K562 (cell line): ENCODE results near the gene CEACAM7. TPM values are rescaled to one million over a fixed set of nuclear protein-coding genes. Genes with fewer than 3 reads are reported as not detected.
"Not testable (repeated sequence)": the region's sequence is repeated elsewhere in the genome, so short reads cannot be mapped to it uniquely, and the experiment has no call there.

Source experiments
- ATAC-seq: fragments of 200-7000 bp; cut with Tn5 transposase; 3 replicates; pipeline ENCODE4 v1.9.1; 2020; ENCODE audit warnings: moderate library complexity
- BruUV-seq: library from RNA; stranded (reverse); fragments of 400-500 nt; replicated peaks from 2 replicates; lab custom pipeline; 2021; lab: Mats Ljungman, UMichigan
- CTCF ChIA-PET: fragments of 300-600 bp; formaldehyde crosslinking; extraction: SDS; loops from one replicate; lab custom pipeline; 2021; ENCODE audit warnings: low intra/inter-chr PET ratio; lab: Yijun Ruan, JAX
- POLR2A ChIA-PET: fragments of 300-600, 350-650 bp; sonication (Branson Sonifier 250); formaldehyde crosslinking; extraction: SDS; loops from one replicate; lab custom pipeline; 2021; ENCODE audit warnings: antibody characterized with exemption, inconsistent platforms; lab: Yijun Ruan, JAX
- DNase-seq, 4 experiments: peaks; one replicate each; pipeline versions ENCODE4 v3.0.0 to v3.0.0-alpha.2; 2011 to 2018; ENCODE audit warnings: low spot score in 3 of 4, mixed read lengths in 3 of 4; ENCODE audit errors: extremely low read depth in 1 of 4
- FAIRE-seq: peaks from 2 replicates; lab custom pipeline; 2011; peaks lifted over from hg19 to GRCh38; lab: Jason Lieb, UNC
- H2AFZ ChIP-seq: 2 replicates; pipeline ENCODE4 v1.6.0; 2011; ENCODE audit warnings: low read depth, low read length, control low read depth, inconsistent platforms
- H3K27ac ChIP-seq: fragments of 200-600 bp; 3 replicates; pipeline ENCODE4 v1.8.0; 2011; ENCODE audit warnings: low read depth, mild to moderate bottlenecking, control low read depth, inconsistent platforms, low read length, moderate library complexity, mixed read lengths; ENCODE audit errors: extremely low read depth
- H3K27me3 ChIP-seq, 2 experiments: fragments of 300-600 bp in 1 of 2; 2 replicates in 1 of 2; 3 replicates in 1 of 2; pipeline versions ENCODE4 v1.6.0 to v1.8.0; 2011; ENCODE audit warnings: inconsistent platforms in 2 of 2, low read length in 2 of 2, mild to moderate bottlenecking in 1 of 2, mixed read lengths in 1 of 2, moderate library complexity in 1 of 2; ENCODE audit not compliant: control insufficient read depth in 2 of 2, insufficient read depth in 2 of 2
- H3K36me3 ChIP-seq: fragments of 300-600 bp; 3 replicates; pipeline ENCODE4 v1.8.0; 2011; ENCODE audit warnings: mild to moderate bottlenecking, low read length, inconsistent platforms; ENCODE audit not compliant: control insufficient read depth, insufficient read depth
- H3K4me1 ChIP-seq, 2 experiments: fragments of 200-600 bp in 1 of 2; replicated peaks in 1 of 2; 2 replicates in 1 of 2; 3 replicates in 1 of 2; pipeline versions ENCODE4 v1.5.1 to v1.8.0; 2011; ENCODE audit warnings: inconsistent platforms in 2 of 2, low read length in 2 of 2, mild to moderate bottlenecking in 1 of 2, mixed read lengths in 1 of 2, moderate library complexity in 1 of 2; ENCODE audit not compliant: control insufficient read depth in 2 of 2, insufficient read depth in 2 of 2
- H3K4me2 ChIP-seq: 2 replicates; pipeline ENCODE4 v1.6.1; 2011; ENCODE audit warnings: low read length, control low read depth, inconsistent platforms, mixed read lengths; ENCODE audit not compliant: insufficient read depth
- H3K4me3 ChIP-seq: fragments of 200-600 bp; sonication (generic), shearing (Covaris generic); 2 replicates; pipeline ENCODE4 v1.5.1; 2016; ENCODE audit warnings: control low read depth, inconsistent platforms
- H3K79me2 ChIP-seq: fragments of 200-600 bp; 3 replicates; pipeline ENCODE4 v1.8.0; 2011; ENCODE audit warnings: low read length, inconsistent platforms; ENCODE audit not compliant: control insufficient read depth, insufficient read depth
- H3K9ac ChIP-seq, 2 experiments: 2 replicates each; pipeline versions ENCODE4 v1.6.0 to v1.6.1; 2011; ENCODE audit warnings: low read depth in 2 of 2, low read length in 2 of 2, control low read depth in 1 of 2, inconsistent platforms in 1 of 2, mild to moderate bottlenecking in 1 of 2, mixed read lengths in 1 of 2; ENCODE audit not compliant: insufficient read depth in 1 of 2
- H3K9me1 ChIP-seq: one replicate; pipeline ENCODE4 v1.6.0; 2011; ENCODE audit warnings: inconsistent platforms, mild to moderate bottlenecking, low read length, moderate library complexity; ENCODE audit not compliant: control insufficient read depth, insufficient read depth
- H3K9me3 ChIP-seq: replicated peaks from 2 replicates; pipeline ENCODE4 v1.5.1; 2011; ENCODE audit warnings: low read depth, low read length, inconsistent platforms; ENCODE audit not compliant: control insufficient read depth, insufficient read depth
- H4K20me1 ChIP-seq: replicated peaks from 2 replicates; pipeline ENCODE4 v1.6.1; 2011; ENCODE audit warnings: low read length, inconsistent platforms, mixed read lengths; ENCODE audit not compliant: control insufficient read depth, insufficient read depth
- ZNF76 ChIP-seq: fragments of 250-450 bp; sonication (Bioruptor Pico); IDR thresholded peaks from 2 replicates; pipeline ENCODE4 v1.4.0; 2020; ENCODE audit warnings: mild to moderate bottlenecking, moderate library complexity, borderline replicate concordance
- WGBS: fragments of 100-300 bp; shearing (Covaris generic); methylation state at CpG from one replicate; pipeline ENCODE4 v1.1.6; 2016; ENCODE audit warnings: low coverage, mixed read lengths; ENCODE audit not compliant: insufficient coverage; ENCODE audit errors: missing lambda C conversion rate; 5-methylcytosine and 5-hydroxymethylcytosine counted together
- in situ Hi-C: fragments of 300-500 bp; cut with MboI; formaldehyde crosslinking; loops from 4 replicates; pipeline ENCODE4 v1.15.0; 2018; ENCODE audit warnings: inconsistent platforms, mixed read lengths
- intact Hi-C: fragments of 100-400 bp; cut with micrococcal nuclease; formaldehyde crosslinking; loops from 2 replicates; pipeline ENCODE4 v1.14.2; 2022
- polyA plus RNA-seq, 8 experiments: library from polyadenylated mRNA; depleted of rRNA in 4 of 8; stranded (reverse) in 5 of 8; unstranded in 3 of 8; fragments of >200 nt; fragmentation: Nextera tagmentation in 2 of 8; fragmentation: Illumina TruSeq in 1 of 8; extraction: Ambion mirVana in 2 of 8; extraction: Trizol in 1 of 8; gene quantifications; 2 replicates each; pipeline versions ENCODE4 v1.2.1 to v1.2.3, GENCODE V29; 2011 to 2014; ENCODE audit warnings: inconsistent platforms in 1 of 8, missing spikeins in 1 of 8
- total RNA-seq, 7 experiments: library from RNA; depleted of rRNA in 6 of 7; stranded (reverse); fragments of >200 nt in 6 of 7; fragmentation: Illumina TruSeq in 2 of 7; extraction: Trizol in 2 of 7; gene quantifications; 2 replicates each; pipeline versions ENCODE4 v1.2.1 to v1.2.3, GENCODE V29; 2011 to 2021; ENCODE audit warnings: low replicate concordance in 1 of 7

Gene CEACAM7
- total and polyA plus RNA-seq, 9 of the 15 experiments (the other 6 are each of a cell fraction or from before 2014, with no cell fraction given) = not detected

GRCh38 chr19:41657157-41657556 lies 30.9 kb downstream of the CEACAM7 start:
- no peak for TF ChIP-seq ZNF76 (CRISPR knock-in tag)
- H3K9me3 ChIP-seq = no peaks in the 10 kb centered on the region
- ATAC-seq = no peak
- H3K4me2 ChIP-seq = no peak overlapping the region
- ChIA-PET POLR2A (no interaction called here), CTCF (no interaction called here)
- H4K20me1 ChIP-seq = no peaks in the 10 kb centered on the region
- H3K4me3 ChIP-seq = no peak overlapping the region
- H3K79me2 ChIP-seq = no peaks in the 10 kb centered on the region
- no peaks in the 10 kb centered on the region for H3K4me1 ChIP-seq
- H2AFZ ChIP-seq = no peak overlapping the region
- no TSS peak for BruUV-seq
- no peak for FAIRE-seq
- H3K9ac ChIP-seq = no peak overlapping the region
- WGBS = 0% methylated on average over 2 of the region's 2 CpGs
- H3K27me3 ChIP-seq = no peaks in the 10 kb centered on the region
- no peaks in the 10 kb centered on the region for H3K9me1 ChIP-seq
- no peak for DNase-seq
- no peaks in the 10 kb centered on the region for H3K36me3 ChIP-seq
- intact Hi-C loops = no loop called here
- in situ Hi-C loops = no loop called here
- no peak overlapping the region for H3K27ac ChIP-seq

DNA sequence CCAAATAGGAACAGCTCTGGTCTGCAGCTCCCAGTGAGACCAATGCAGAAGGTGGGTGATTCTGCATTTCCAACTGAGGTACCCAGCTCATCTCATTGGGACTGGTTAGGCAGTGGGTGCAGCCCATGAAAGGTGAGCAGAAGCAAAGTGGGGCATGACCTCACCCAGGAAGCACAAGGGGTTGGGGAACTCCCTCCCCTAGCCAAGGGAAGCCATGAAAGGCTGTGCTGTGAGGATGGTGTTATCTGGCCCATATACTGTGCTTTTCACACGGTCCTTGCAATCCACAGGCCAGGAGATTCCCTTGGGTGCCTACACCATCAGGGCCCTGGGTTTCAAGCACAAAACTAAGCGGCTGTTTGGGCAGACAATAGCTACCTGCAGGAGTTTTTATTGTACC lies 31.3 kb downstream of the CEACAM7 start:
- H3K9me1 ChIP-seq, H3K27me3 ChIP-seq, in situ Hi-C loops, intact Hi-C loops, POLR2A ChIA-PET, H3K4me3 ChIP-seq, H3K9ac ChIP-seq, H3K9me3 ChIP-seq, H3K27ac ChIP-seq, CTCF ChIA-PET, FAIRE-seq, H3K79me2 ChIP-seq, ATAC-seq, H3K4me1 ChIP-seq, H3K36me3 ChIP-seq, H3K4me2 ChIP-seq, BruUV-seq, H2AFZ ChIP-seq, DNase-seq, H4K20me1 ChIP-seq: not testable (repeated sequence)
- WGBS = 0% methylated on average over 2 of the region's 2 CpGs
